Suprapubic skin (tissue), 4 donors: ENCODE data around the gene ARHGAP12.

ENCODE experiments used
- CTCF ChIP-seq, 2 donors: fragments of 200-600 bp in 1 of 2; fragments of 450-650 bp in 1 of 2; sonication (generic) in 1 of 2; IDR thresholded peaks; one replicate each; pipeline ENCODE4 v1.5.1; 2016 to 2019; ENCODE audit warnings: antibody characterized with exemption in 2 of 2, mild to moderate bottlenecking in 1 of 2, moderate library complexity in 1 of 2
- EP300 ChIP-seq: sonication (generic); formaldehyde crosslinking; IDR thresholded peaks from one replicate; pipeline ENCODE4 v1.6.1; 2017; ENCODE audit warnings: antibody characterized with exemption
- POLR2A ChIP-seq, 2 donors: fragments of 450-650 bp; IDR thresholded peaks; one replicate each; pipeline ENCODE4 v1.6.1; 2017; ENCODE audit warnings: antibody characterized with exemption in 2 of 2, mild to moderate bottlenecking in 2 of 2, moderate library complexity in 2 of 2
- POLR2AphosphoS5 ChIP-seq, 3 donors: sonication (generic); formaldehyde crosslinking; IDR thresholded peaks; one replicate each; pipeline ENCODE4 v1.6.1; 2017; ENCODE audit warnings: antibody characterized with exemption in 3 of 3

GRCh38 chr10:31912289-31912688 is 16.3 kb downstream of the ARHGAP12 start:
- TF ChIP-seq CTCF (IDR thresholded peaks at IDR 0.05) (no peak), EP300 (no peak), POLR2A (IDR thresholded peaks at IDR 0.05) (no peak), POLR2AphosphoS5 (IDR thresholded peaks at IDR 0.05) (no peak)
